Adipocyte (in vitro differentiated cells): ENCODE data around the gene NME3.
"Not testable (repeated sequence)": the region's sequence is repeated elsewhere in the genome, so short reads cannot be mapped to it uniquely, and the experiment has no call there.

ENCODE experiments used
- DNase-seq: peaks from one replicate; pipeline ENCODE4 v3.0.0-alpha.2; 2015; ENCODE audit warnings: low read depth
- H3K27me3 ChIP-seq: replicated peaks from 2 replicates; pipeline ENCODE4 v1.7.0; 2013; ENCODE audit warnings: mild to moderate bottlenecking, low read length, moderate library complexity; ENCODE audit not compliant: control insufficient read depth, insufficient read depth
- H3K36me3 ChIP-seq: 2 replicates; pipeline ENCODE4 v1.7.0; 2013; ENCODE audit warnings: low read length, mild to moderate bottlenecking, moderate library complexity; ENCODE audit not compliant: control insufficient read depth, insufficient read depth, severe bottlenecking
- H3K4me1 ChIP-seq: 2 replicates; pipeline ENCODE4 v1.7.0; 2013; ENCODE audit warnings: mild to moderate bottlenecking, low read length, moderate library complexity; ENCODE audit not compliant: control insufficient read depth, insufficient read depth
- H3K4me3 ChIP-seq: 2 replicates; pipeline ENCODE4 v1.7.0; 2013; ENCODE audit warnings: mild to moderate bottlenecking, low read length, moderate library complexity
- H3K9ac ChIP-seq: 2 replicates; pipeline ENCODE4 v1.7.0; 2013; ENCODE audit warnings: mild to moderate bottlenecking, low read length, moderate library complexity
- H3K9me3 ChIP-seq: 2 replicates; pipeline ENCODE4 v1.7.0; 2013; ENCODE audit warnings: mild to moderate bottlenecking, low read length, moderate library complexity; ENCODE audit not compliant: control insufficient read depth

Gene NME3

DNA sequence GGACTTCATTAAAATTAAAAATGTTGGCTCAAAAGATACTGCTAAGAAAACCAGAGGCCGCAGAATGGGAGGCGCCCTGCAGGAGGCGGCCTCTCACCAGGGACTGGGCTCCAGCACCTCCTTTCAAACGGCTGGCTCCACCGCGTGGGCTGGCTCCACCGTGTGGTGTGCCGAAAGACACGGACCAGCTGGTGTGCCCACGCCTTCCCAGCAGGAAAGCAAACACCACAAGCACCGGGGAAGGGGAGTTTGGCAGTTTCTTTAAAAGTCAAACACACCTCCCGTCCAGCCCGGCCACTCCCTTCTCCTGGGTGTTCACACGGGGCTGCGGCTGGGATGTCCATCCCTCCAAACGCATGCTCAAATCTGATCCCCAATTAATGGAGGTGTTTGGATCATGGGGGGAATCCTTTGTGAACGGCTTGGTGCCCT lies 41.4 kb upstream of the NME3 start:
- Histone ChIP-seq H3K36me3 (peaks cover 41% of the 10 kb centered on the region), H3K4me1 (peaks cover 3% of the 10 kb centered on the region), H3K27me3 (no peaks in the 10 kb centered on the region), H3K9ac (peak overlapping the region; percentile 32), H3K4me3 (no peak overlapping the region), H3K9me3 (no peaks in the 10 kb centered on the region)
- peak; percentile 86 for DNase-seq

DNA sequence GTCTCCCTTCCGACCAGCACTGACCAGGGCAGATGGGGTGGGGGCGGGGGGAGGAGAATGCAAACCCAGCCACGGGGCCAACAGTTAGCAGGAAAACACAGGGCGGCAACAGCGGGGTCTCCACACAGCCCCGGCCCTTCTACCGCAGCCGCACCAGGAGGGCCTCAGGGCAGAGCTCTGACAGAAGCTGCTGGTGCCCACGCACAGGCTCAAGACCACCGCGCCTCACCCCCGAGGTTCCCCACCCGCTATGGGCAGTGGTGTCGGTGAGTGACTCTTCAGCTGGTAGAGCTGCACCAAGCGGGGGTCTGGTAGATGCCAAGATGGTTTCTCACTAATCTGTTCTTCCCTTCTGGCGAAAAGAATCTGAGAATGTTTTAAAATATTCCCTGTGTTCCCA lies 39.2 kb upstream of the NME3 start:
- H3K4me1 ChIP-seq = peaks cover 3% of the 10 kb centered on the region
- DNase-seq = no peak
- no peak overlapping the region for H3K9ac ChIP-seq
- peaks cover 41% of the 10 kb centered on the region for H3K36me3 ChIP-seq
- H3K4me3 ChIP-seq = no peak overlapping the region
- H3K9me3 ChIP-seq = no peaks in the 10 kb centered on the region
- no peaks in the 10 kb centered on the region for H3K27me3 ChIP-seq

DNA sequence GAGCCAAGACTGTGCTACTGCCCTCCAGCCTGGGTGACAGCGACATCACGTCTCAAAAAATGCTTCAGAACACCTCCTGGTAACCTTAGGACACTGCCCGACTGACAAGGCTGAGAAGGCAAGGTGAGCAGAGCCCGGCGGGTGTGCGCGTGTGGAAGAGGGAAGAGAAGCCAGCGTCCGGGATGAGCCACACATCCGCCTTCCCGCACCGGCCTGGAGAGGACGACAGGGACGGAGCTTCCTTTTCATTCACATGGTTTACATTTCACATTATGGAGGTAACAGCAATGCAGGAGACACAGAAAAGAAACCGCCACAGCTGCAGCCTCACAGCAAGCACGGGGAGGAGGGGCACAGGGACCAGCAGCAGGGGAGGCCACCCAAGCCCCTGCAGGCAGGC lies 38.8 kb upstream of the NME3 start:
- H3K36me3 ChIP-seq = peaks cover 42% of the 10 kb centered on the region
- H3K27me3 ChIP-seq = no peaks in the 10 kb centered on the region
- no peak for DNase-seq
- no peak overlapping the region for H3K4me3 ChIP-seq
- no peaks in the 10 kb centered on the region for H3K9me3 ChIP-seq
- no peak overlapping the region for H3K9ac ChIP-seq
- peaks cover 3% of the 10 kb centered on the region for H3K4me1 ChIP-seq

DNA sequence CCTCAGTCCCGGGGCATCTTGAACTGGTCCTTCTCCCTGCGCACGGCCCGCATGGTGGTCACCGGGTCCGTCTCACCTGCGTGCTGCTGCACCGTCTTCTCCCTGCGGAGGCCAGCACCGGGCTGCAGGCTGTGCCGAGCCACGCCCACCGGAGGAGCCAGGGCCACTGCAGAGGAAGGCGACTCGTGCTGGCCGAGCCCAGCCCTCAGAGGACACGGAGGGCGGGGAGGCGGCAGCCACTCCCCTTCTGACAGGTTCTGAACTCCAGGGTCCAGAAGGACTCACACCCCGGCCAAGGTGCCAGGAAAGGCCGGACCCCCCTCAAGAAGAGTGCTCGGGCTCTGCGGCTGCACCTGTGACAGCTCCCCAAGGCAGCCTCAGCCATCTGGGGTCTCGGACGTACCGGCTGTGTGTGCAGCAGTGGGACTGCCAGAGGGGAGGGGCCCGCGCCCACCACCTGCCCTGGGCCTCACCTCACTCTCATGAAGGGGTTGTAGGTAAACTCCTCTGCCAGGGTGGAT lies 38.0 kb upstream of the NME3 start:
- Histone ChIP-seq H3K36me3 (peaks cover 45% of the 10 kb centered on the region), H3K4me1 (peaks cover 3% of the 10 kb centered on the region), H3K27me3 (no peaks in the 10 kb centered on the region), H3K9me3 (no peaks in the 10 kb centered on the region), H3K9ac (no peak overlapping the region), H3K4me3 (no peak overlapping the region)
- no peak for DNase-seq

DNA sequence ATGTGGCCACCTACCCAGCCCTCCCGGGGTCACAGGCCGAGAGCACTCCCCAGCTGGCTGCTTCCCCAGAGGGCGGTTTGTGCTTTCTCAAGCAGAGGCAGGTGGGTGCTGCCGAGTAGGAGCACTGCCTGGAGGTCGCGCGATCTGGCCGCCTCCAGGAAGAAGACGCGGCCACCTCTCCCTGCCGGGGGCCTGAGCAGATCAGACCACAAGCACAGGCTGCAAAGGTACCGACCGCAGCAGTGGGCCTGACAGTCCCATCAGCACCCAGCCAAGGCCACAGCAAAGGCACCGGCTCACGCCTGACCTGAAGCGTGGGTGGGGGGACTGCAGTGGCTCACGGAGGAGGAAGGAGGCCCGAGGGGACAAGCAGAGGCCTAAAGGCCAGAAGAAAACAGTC lies 37.3 kb upstream of the NME3 start:
- H3K36me3 ChIP-seq = peaks cover 44% of the 10 kb centered on the region
- no peaks in the 10 kb centered on the region for H3K27me3 ChIP-seq
- no peak for DNase-seq
- H3K4me3 ChIP-seq = no peak overlapping the region
- H3K4me1 ChIP-seq = peaks cover 3% of the 10 kb centered on the region
- H3K9ac ChIP-seq = no peak overlapping the region
- no peaks in the 10 kb centered on the region for H3K9me3 ChIP-seq

DNA sequence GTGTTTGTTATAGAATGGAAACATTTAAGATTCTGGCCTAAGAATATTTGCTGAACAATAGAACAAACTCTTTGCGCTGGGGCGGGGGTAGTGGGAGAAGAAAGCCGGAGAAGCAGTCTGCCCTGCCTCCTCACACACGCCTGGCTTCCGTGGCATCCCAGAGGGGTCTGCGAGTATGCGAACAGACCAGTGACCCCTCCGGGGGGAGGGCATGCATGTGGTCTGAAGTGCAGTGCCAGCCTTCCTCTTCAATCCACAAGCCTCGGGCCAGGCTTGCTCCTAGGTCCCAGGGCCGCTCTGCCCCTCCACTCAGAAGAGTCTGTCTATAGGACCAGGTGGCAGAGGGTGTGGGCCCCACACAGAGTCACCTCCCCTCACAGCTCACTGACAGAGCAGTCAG lies 36.3 kb upstream of the NME3 start:
- Histone ChIP-seq H3K27me3 (no peaks in the 10 kb centered on the region), H3K36me3 (peaks cover 40% of the 10 kb centered on the region), H3K9ac (no peak overlapping the region), H3K4me1 (no peaks in the 10 kb centered on the region), H3K4me3 (no peak overlapping the region), H3K9me3 (no peaks in the 10 kb centered on the region)
- DNase-seq = no peak

DNA sequence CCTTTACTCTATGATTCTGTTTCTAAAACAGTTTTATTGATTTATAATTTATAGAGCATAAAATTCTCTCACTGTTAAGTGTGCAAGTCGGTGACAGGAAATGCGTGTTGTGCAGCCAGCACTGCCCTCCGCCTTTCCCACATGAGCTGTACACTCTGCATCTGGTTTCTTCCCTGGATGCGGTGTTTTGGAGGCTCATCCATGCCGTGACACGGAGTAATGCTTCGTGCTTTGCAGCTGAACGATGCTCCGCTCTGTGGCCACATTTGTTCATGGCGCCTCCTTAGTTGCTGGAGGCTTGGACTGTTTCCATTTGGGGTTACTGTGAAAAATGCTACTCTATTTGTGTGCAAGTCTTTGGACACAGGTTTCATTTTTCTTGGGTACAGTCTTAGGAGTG lies 29.4 kb upstream of the NME3 start:
- H3K9ac ChIP-seq = no peak overlapping the region
- H3K4me1 ChIP-seq = no peaks in the 10 kb centered on the region
- no peak for DNase-seq
- peaks cover 6% of the 10 kb centered on the region for H3K9me3 ChIP-seq
- no peak overlapping the region for H3K4me3 ChIP-seq
- H3K36me3 ChIP-seq = peaks cover 8% of the 10 kb centered on the region
- H3K27me3 ChIP-seq = no peaks in the 10 kb centered on the region

DNA sequence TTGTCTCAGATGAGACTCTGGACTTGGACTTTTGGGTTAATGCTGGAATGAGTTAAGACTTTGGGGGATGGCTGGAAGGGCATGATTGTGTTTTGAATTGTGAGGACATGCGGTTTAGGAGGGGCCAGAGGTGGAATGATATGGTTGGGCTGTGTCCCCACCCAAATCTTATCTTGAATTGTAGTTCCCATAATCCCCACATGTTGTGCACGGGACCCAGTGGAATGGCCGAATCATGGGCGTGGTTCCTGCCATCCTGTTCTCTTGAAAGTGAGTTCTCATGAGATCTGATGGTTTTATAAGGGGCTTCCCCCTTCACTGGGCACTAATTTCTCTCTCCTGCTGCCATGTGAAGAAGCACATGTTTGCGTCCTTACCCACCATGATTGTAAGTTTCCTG lies 27.9 kb upstream of the NME3 start:
- H3K36me3 ChIP-seq, H3K9me3 ChIP-seq, H3K4me3 ChIP-seq, H3K9ac ChIP-seq, H3K4me1 ChIP-seq, H3K27me3 ChIP-seq, DNase-seq: not testable (repeated sequence)

DNA sequence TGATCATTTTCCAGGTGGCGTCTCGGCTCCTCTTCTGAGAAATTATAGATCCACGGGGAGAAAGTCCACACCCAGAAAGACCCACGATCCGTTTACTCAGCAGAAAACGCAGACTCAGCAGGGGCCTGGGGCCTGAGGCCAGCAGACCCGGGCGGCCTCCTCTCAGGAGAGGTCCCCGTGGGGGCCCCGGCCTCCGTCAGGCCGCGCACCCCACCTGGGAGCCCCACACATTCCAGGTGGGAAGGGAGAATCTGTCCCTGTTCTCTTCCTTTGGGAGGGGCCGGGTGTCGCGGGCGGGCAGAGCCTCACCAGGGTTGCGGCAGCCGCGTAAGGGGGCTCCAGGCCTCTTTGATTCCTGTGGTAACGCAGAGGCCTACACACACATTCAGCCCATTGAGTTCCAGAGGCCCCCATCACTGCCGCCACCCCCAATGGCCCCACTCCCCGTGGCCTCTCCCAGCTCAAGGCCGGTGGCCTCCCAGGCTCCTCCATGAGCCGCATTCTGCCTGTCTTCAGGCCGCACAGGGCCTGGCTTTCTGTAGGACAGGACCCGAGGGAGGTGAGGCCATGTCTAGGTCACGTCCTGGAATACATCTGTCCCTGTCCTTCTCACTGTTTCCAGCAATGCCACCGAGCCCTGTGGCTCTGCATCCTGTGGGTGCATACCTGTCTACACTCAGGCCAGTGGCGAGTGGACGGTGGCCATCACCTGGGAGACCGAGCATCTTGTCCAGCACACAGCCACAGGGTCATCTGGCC lies 23.7 kb upstream of the NME3 start:
- Histone ChIP-seq H3K27me3 (no peaks in the 10 kb centered on the region), H3K4me1 (no peaks in the 10 kb centered on the region), H3K4me3 (no peak overlapping the region), H3K9me3 (peaks cover 6% of the 10 kb centered on the region), H3K9ac (no peak overlapping the region), H3K36me3 (no peaks in the 10 kb centered on the region)
- no peak for DNase-seq

DNA sequence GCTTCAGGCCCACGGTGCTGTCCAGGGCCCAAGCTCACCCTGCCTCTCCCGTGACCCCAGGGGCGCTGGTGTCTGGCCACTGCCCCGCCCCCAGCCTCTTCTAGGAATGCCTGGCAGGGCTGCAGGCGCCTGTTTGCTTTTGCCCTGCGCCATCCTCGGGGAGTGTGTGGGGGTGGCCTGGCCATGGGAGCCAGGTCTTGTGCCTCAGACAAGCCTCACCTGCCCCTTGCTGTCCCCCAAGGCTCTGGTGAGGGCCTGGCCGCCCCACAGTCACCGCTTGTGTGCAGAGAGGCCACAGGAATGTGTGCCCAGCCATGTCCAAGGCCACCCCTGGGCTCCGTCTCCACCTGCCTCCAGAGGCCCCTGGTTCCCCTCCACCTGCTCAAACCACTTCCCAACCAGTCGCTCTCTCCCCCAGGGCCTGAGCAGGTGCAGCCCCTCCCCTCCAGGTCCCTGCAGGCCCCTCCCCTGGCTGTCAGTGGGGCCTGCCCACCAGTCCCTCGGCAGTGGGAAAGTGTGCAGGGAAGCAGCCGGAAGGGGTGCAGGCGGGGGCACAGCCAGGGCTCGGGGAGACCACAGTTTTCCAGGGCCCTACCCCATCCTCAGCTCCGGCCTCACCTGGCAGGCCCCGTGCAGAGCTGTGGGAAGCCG lies 23.0 kb upstream of the NME3 start:
- DNase-seq = no peak

DNA sequence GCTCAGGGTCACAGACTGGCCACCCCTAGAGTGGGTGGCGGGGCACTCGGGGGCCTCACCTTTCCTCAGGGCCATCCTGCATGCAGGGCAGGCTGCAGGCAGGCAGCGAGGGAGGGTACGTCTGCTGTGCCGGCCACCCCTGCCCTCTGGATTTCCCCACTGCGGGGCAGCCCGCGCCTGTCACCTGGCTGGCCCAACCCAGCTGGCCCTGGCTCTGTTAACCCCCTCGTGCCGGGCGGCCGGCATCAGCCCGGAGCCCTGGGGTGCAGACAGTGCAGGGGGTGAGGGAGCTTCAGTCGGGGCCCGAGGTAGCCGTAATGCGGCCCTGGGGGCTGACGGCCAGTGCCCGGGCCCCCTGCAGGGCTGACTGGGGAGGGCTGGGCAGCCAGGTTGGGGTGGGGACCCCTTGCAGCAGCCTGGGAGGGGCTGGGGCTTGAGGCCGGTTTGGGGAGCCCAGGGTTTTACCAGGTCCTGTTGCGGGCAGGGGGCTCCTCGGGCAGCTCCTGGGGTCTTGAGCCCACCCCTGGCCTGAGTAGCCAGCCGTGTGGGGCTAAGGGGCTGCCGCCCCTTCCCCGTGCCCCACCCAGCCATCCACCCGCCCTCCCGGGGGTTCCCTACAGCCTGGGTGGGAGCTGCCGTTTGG lies 22.4 kb upstream of the NME3 start, which contains the start of gene IGFALS:
TSS of gene IGFALS (minus strand) at position 128 of the 643 bp plus-strand sequence. CDS start at position 75, 53 bp downstream.
- peaks cover 6% of the 10 kb centered on the region for H3K9me3 ChIP-seq
- DNase-seq = no peak

More for the DNA sequence above, 23.0 kb upstream of the NME3 start:
- Histone ChIP-seq H3K9me3 (peaks cover 6% of the 10 kb centered on the region), H3K36me3 (no peaks in the 10 kb centered on the region), H3K4me3 (no peak overlapping the region), H3K4me1 (no peaks in the 10 kb centered on the region), H3K9ac (no peak overlapping the region), H3K27me3 (no peaks in the 10 kb centered on the region)

More for the DNA sequence above, 22.4 kb upstream of the NME3 start, which contains the start of gene IGFALS:
- Histone ChIP-seq H3K9ac (no peak within 1 kb of the TSS), H3K27me3 (no peaks in the 10 kb centered on the region), H3K36me3 (peaks cover 4% of the 10 kb centered on the region), H3K4me1 (no peaks in the 10 kb centered on the region), H3K4me3 (no peak within 1 kb of the TSS)
